ENCODE results near the gene CCN6.

CCN6 gene

DNA sequence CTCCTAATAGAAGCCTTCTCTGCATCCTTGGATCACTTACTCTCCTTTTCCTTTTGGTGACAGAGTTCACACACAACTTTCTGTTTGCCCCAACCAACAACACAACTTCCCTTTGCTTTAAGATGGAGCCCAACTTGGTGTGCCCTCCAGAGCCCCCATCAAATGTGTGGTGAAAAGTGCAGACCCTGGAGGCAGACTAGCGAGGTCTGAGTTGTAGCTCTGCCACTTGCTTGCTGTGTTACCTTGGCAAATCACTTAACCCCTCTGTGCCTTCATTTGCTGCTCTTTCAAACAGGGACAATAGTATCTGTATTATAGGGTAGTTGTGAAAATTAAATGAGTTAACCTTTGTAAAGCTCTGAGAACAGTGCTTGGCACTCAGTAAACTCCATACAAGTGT lies 34.3 kb upstream of the CCN6 start:
- Histone ChIP-seq H3K9me3 (ENCODE audit: control insufficient read depth, insufficient read depth, low read length) (no peaks in the 10 kb centered on the region; the same call in 1 of the 2 replicates), H3K4me1 (ENCODE audit: insufficient read depth, low read length) (no peaks in the 10 kb centered on the region), H3K36me3 (ENCODE audit: insufficient read depth, low read length) (no peaks in the 10 kb centered on the region), H3K9ac (ENCODE audit: low read depth, low read length) (no peak overlapping the region)

DNA sequence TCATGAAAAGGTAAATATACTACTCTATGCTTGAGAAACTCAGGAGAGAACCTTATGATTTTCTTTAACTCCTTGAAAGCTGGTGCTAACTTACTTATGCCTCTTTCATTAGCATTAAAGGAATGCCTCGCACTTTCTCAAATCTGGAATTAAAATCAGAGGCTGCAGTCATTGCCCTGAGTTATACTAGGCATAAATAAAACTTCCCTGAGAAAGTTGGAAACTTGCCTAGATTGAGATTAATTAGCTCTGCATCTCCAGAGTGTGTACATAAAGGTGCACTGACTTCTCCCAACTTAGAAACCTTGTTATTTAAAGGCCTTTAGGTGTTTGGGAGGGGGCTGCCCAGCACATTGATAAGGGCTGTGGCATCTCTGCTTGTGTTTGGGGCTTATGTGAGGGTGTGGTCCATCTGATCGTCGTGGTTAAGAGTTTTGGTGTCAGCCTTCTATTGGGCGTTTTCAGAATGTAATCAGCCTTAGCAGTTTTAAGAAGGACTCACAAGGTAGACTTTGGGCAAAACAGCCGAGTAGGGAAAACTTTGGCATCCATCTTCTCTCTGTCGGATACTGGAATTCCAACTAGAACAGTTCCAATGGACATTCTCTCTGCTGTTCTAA lies 32.1 kb upstream of the CCN6 start:
- no peaks in the 10 kb centered on the region; the same call in 1 of the 2 replicates for H3K9me3 ChIP-seq (ENCODE audit: control insufficient read depth, insufficient read depth, low read length)
- H3K4me1 ChIP-seq (ENCODE audit: insufficient read depth, low read length), result no peaks in the 10 kb centered on the region
- no peak overlapping the region for H3K9ac ChIP-seq (ENCODE audit: low read depth, low read length)
- no peaks in the 10 kb centered on the region for H3K36me3 ChIP-seq (ENCODE audit: insufficient read depth, low read length)

DNA sequence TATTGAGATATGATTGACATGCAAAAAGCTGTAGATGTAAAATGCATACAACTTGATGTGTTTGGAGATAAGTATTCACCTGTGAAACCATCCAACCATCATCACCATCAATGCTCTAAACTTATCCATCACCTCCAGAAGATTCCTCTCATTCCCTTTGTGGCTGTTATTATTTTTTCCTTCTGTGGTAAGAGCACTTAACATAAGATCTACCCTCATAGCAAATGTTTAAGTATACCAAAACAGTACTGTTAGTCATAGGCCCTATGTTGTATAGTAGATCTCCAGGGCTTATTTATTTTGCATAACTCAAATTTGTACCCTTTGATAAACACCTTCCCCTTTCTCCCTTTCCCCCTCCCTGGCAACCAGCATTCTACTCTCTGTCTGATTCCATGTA lies 31.2 kb upstream of the CCN6 start:
- H3K36me3 ChIP-seq (ENCODE audit: insufficient read depth, low read length), result no peaks in the 10 kb centered on the region
- no peaks in the 10 kb centered on the region; the same call in 1 of the 2 replicates for H3K9me3 ChIP-seq (ENCODE audit: control insufficient read depth, insufficient read depth, low read length)
- H3K4me1 ChIP-seq (ENCODE audit: insufficient read depth, low read length), result no peaks in the 10 kb centered on the region
- H3K9ac ChIP-seq (ENCODE audit: low read depth, low read length), result no peak overlapping the region

DNA sequence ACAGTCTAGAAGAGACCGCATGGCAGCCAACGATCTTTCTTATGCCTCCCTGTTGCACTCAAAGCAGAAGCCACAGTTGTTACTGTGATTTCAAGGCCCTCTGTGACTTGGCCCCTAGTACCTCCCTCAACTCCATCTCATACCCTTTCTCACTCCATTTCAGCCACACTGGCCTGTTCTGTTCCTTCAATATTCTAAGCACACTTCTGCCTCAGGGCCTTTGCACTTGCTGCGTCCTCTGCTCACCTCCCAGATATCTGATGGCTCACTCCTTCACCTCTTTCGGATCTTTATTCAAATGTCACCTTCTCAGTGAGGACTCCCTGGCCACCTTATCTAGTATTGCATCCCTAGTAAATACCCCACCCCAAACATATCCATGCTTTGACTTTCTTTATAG lies 29.4 kb upstream of the CCN6 start:
- no peaks in the 10 kb centered on the region; the same call in 1 of the 2 replicates for H3K9me3 ChIP-seq (ENCODE audit: control insufficient read depth, insufficient read depth, low read length)
- H3K9ac ChIP-seq (ENCODE audit: low read depth, low read length), result no peak overlapping the region
- H3K36me3 ChIP-seq (ENCODE audit: insufficient read depth, low read length), result no peaks in the 10 kb centered on the region
- H3K4me1 ChIP-seq (ENCODE audit: insufficient read depth, low read length), result no peaks in the 10 kb centered on the region

- Histone ChIP-seq H3K4me1 (ENCODE audit: insufficient read depth, low read length) (no peaks in the 10 kb centered on the region), H3K36me3 (ENCODE audit: insufficient read depth, low read length) (no peaks in the 10 kb centered on the region)
Observed at GRCh38 chr6:112026933-112027332, 27.0 kb upstream of the CCN6 start.

GRCh38 chr6:112027942-112028674 lies 25.8 kb upstream of the CCN6 start:
- no peaks in the 10 kb centered on the region for H3K4me1 ChIP-seq (ENCODE audit: insufficient read depth, low read length)
- no peaks in the 10 kb centered on the region for H3K36me3 ChIP-seq (ENCODE audit: insufficient read depth, low read length)
- H3K9ac ChIP-seq (ENCODE audit: low read depth, low read length), result no peak overlapping the region
- H3K9me3 ChIP-seq (ENCODE audit: control insufficient read depth, insufficient read depth, low read length), result no peaks in the 10 kb centered on the region; the same call in 1 of the 2 replicates

More at GRCh38 chr6:112026933-112027332, 27.0 kb upstream of the CCN6 start:
- Histone ChIP-seq H3K9me3 (ENCODE audit: control insufficient read depth, insufficient read depth, low read length) (no peaks in the 10 kb centered on the region; the same call in 1 of the 2 replicates), H3K9ac (ENCODE audit: low read depth, low read length) (no peak overlapping the region)

DNA sequence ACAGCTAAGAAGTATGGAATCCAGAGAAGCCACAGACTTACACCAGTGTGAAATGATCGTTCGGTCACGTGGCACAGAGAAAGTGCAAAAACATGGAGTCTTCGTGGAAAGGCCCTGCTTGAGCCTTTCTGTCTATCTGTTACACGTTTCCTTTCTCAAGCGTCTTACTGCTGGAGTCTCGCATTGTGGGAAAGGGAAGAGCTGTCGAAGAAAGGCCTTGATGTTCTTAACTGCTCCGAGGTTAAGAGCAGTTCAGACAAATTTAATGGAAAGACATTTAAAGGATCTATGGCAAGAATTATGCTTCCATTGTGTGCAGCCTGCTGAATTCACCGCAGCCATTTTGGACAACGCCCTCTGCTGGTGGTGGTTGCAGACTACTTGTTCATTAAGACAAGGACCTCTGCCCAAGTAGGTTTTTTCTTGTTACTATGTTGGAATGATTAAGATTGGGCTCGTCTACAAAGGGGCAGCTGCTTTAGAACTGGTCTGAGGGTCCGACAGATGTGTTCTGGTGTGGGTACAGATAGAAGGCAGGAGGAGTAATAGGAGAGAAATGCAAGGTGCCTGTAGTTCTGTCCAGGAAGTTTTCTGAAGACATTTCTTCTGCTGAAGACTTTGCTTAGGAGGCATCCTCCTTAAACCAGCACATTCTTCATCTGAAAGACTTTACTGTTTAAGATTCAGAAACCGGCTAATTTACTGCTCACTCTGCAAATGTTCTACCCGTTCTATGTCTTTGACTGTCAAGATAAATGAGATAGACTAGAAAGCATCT lies 24.7 kb upstream of the CCN6 start:
- Histone ChIP-seq H3K9ac (ENCODE audit: low read depth, low read length) (no peak overlapping the region), H3K36me3 (ENCODE audit: insufficient read depth, low read length) (no peaks in the 10 kb centered on the region), H3K9me3 (ENCODE audit: control insufficient read depth, insufficient read depth, low read length) (no peaks in the 10 kb centered on the region; the same call in 1 of the 2 replicates), H3K4me1 (ENCODE audit: insufficient read depth, low read length) (no peaks in the 10 kb centered on the region)

- Histone ChIP-seq H3K36me3 (ENCODE audit: insufficient read depth, low read length) (no peaks in the 10 kb centered on the region), H3K9ac (ENCODE audit: low read depth, low read length) (no peak overlapping the region), H3K4me1 (ENCODE audit: insufficient read depth, low read length) (no peaks in the 10 kb centered on the region), H3K9me3 (ENCODE audit: control insufficient read depth, insufficient read depth, low read length) (no peaks in the 10 kb centered on the region)
Observed at GRCh38 chr6:112030206-112030960, 23.5 kb upstream of the CCN6 start.

DNA sequence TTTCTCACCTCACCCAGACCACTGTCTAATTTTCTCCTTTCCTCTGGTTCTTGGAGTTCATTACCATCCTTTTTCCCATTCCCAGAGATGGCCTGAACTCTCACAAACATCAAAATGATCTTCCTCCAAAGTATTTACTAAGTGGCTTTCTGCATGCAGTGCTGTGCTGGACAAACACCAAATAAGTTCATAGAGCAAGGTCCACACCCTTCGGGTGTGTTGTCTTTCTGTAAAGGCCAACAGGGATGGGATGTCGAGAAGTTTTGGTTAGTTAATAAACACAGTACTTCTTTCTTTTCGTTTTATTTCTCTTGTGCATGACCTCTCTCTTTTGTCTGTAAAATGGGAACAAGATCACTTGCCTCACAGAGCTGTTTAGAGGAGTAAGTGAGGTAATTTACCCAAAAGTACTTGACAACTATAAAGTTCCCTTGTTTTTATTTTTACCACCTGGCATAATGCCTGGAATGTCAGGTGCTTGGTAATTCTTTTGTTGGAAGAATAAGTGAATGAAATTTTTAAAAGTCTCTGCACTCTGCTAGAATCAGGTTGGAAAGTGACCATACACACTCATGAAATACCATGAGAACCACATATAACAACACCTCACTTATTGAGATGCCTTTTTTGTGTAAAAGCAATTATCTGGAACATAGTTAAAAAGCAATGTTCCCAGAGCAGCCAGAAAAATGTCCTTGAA lies 22.8 kb upstream of the CCN6 start:
- H3K36me3 ChIP-seq (ENCODE audit: insufficient read depth, low read length), result no peaks in the 10 kb centered on the region
- H3K4me1 ChIP-seq (ENCODE audit: insufficient read depth, low read length), result no peaks in the 10 kb centered on the region
- H3K9ac ChIP-seq (ENCODE audit: low read depth, low read length), result no peak overlapping the region
- no peaks in the 10 kb centered on the region for H3K9me3 ChIP-seq (ENCODE audit: control insufficient read depth, insufficient read depth, low read length)

DNA sequence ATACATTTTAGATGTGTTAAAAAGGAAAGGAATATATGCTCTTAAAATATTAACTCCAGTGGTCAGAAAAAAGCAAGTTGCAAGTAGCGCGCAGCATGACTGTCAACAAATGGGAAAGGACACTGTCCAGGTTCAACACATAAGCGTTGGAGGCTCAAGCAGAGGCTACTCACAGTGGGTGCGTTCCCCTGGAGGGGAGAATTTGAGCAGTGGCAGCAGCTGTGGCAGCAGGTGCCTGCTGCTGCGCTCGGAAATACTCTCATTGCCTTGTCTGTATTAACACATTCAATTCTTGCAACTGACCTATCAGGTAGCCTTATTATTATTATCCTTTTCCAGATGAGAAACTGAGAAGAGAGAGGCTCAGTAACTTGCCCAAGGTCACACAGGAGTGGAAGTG lies 21.9 kb upstream of the CCN6 start:
- H3K4me1 ChIP-seq (ENCODE audit: insufficient read depth, low read length), result no peaks in the 10 kb centered on the region
- no peak overlapping the region for H3K9ac ChIP-seq (ENCODE audit: low read depth, low read length)
- no peaks in the 10 kb centered on the region for H3K36me3 ChIP-seq (ENCODE audit: insufficient read depth, low read length)
- no peaks in the 10 kb centered on the region for H3K9me3 ChIP-seq (ENCODE audit: control insufficient read depth, insufficient read depth, low read length)

DNA sequence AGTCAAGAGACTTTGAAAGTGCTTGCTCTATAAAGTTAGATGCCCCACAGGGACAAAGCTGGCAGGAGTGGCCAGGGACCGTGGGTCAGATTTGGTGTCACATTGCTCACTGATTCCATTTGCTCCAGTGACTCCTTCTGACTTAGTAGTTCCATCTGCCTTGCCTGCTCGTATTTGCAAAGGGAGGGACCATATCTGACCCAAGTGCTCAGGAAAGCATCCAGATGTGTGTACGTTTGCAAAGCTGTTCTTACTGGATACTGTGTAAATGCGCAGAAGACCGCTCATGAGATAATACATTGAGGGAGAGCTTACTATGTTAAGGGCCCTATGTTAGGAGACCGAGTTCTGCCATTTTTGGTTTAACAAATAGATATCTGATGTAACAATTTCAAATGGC lies 21.2 kb upstream of the CCN6 start:
- Histone ChIP-seq H3K9me3 (ENCODE audit: control insufficient read depth, insufficient read depth, low read length) (no peaks in the 10 kb centered on the region), H3K9ac (ENCODE audit: low read depth, low read length) (no peak overlapping the region), H3K36me3 (ENCODE audit: insufficient read depth, low read length) (no peaks in the 10 kb centered on the region), H3K4me1 (ENCODE audit: insufficient read depth, low read length) (peaks cover under 1% of the 10 kb centered on the region; the same call in 1 of the 2 replicates)

DNA sequence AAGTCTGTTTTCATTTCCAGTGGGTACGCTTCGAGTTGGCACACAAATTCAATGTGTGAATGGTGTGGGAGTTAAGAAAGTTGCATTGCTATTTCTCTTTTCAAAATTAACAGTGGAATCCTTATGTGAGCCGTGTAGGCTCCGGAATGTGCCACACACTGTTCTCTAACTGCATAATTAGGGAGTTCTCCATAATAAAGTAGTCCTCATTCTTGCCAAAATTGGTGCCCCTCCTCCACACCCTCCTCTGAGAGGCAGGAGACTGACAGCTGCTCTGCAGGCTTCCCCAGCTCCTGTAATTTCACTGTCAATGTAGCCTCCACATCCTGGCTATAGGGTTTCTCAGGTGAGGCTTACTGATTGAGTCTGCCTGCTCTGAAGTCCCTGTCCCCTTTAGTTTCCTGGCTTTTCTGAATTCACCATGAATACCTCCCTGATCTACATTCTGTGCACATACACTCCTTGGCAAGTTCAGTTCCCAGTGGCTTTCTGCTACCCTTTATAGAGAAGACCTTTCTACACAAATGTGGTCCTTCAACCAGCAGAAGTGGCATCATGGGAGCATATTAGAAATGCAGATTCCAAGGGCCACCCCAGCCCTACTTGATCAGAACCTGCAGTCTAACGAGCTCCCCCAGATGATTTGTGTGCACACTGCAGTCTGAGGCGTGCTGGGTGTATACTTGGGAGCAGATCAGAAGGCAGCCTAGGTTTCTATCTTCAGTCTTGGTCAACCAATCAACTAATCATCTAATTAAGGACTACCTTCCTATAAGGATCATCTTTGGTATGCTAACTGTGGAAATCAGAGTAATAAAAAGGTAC lies 19.9 kb upstream of the CCN6 start:
- no peaks in the 10 kb centered on the region for H3K36me3 ChIP-seq (ENCODE audit: insufficient read depth, low read length)
- no peaks in the 10 kb centered on the region for H3K9me3 ChIP-seq (ENCODE audit: control insufficient read depth, insufficient read depth, low read length)
- H3K4me1 ChIP-seq (ENCODE audit: insufficient read depth, low read length), result peaks cover 6% of the 10 kb centered on the region
- no peak overlapping the region for H3K9ac ChIP-seq (ENCODE audit: low read depth, low read length)

- Histone ChIP-seq H3K9me3 (ENCODE audit: control insufficient read depth, insufficient read depth, low read length) (no peaks in the 10 kb centered on the region), H3K9ac (ENCODE audit: low read depth, low read length) (no peak overlapping the region)
Observed at GRCh38 chr6:112034616-112034995, 19.3 kb upstream of the CCN6 start.

More at GRCh38 chr6:112034616-112034995, 19.3 kb upstream of the CCN6 start:
- Histone ChIP-seq H3K4me1 (ENCODE audit: insufficient read depth, low read length) (peaks cover 6% of the 10 kb centered on the region), H3K36me3 (ENCODE audit: insufficient read depth, low read length) (no peaks in the 10 kb centered on the region)
